Activated CD8-positive, alpha-beta memory T cell treated with anti-CD3 and anti-CD28 coated beads, Interleukin-2, amount 10 ng/mL, durations not matched to agents 7 days and 5 days (primary cell): ENCODE data around the gene FAM131C. TPM values are rescaled to one million over a fixed set of nuclear protein-coding genes. Genes with fewer than 3 reads are reported as not detected.
A peak's percentile ranks its signal among the peaks of the same experiment; 100 is the strongest.

ENCODE experiments used
- ATAC-seq: fragments of 150-1000 bp; cut with Tn5 transposase; one replicate; pipeline ENCODE4 v1.10.0; 2021; ENCODE audit warnings: moderate library complexity
- CTCF ChIA-PET: fragments of 350-600 bp; sonication (Branson Sonifier 250); formaldehyde crosslinking; loops from one replicate; lab custom pipeline; 2021; ENCODE audit warnings: antibody characterized with exemption; lab: Charles Lee
- DNase-seq: peaks from one replicate; pipeline ENCODE4 v3.0.0-alpha.2; 2020
- H3K27ac Mint-ChIP-seq: one replicate; pipeline ENCODE4 v1.8.0; 2021; ENCODE audit warnings: mild to moderate bottlenecking, mixed read lengths
- H3K27me3 Mint-ChIP-seq: one replicate; pipeline ENCODE4 v1.8.0; 2021; ENCODE audit warnings: mixed read lengths
- H3K36me3 Mint-ChIP-seq: one replicate; pipeline ENCODE4 v1.8.0; 2021; ENCODE audit warnings: mild to moderate bottlenecking, mixed read lengths
- H3K4me1 Mint-ChIP-seq: one replicate; pipeline ENCODE4 v1.8.0; 2021; ENCODE audit warnings: mixed read lengths
- H3K4me3 Mint-ChIP-seq: one replicate; pipeline ENCODE4 v1.8.0; 2021; ENCODE audit warnings: mild to moderate bottlenecking, moderate library complexity, mixed read lengths
- H3K9me3 Mint-ChIP-seq: one replicate; pipeline ENCODE4 v1.8.0; 2022; ENCODE audit warnings: low read depth, mixed read lengths
- total RNA-seq, 2 experiments: library from RNA; stranded (reverse); gene quantifications; one replicate each; pipeline ENCODE4 v1.2.3, GENCODE V29; 2021

Gene FAM131C
- total RNA-seq, 2 experiments from 2014 or later, result 0.91 to 1.8 TPM

- DNase-seq, result no peak
- Mint-ChIP-seq H3K27me3 (peaks cover 15% of the 10 kb centered on the region), H3K4me3 (no peak within 1 kb of the TSS), H3K9me3 (no peaks in the 10 kb centered on the region), H3K4me1 (no peaks in the 10 kb centered on the region), H3K27ac (no peak within 1 kb of the TSS), H3K36me3 (no peaks in the 10 kb centered on the region)
- CTCF ChIA-PET, result interaction anchor here (1.0 to 1.5 kb wide), 2 partner anchors 8 to 14 kb away, joined by 3 read pairs; no protein-coding TSS in a partner anchor
- ATAC-seq, result no peak
Observed at GRCh38 chr1:16017461-16018303, 55.8 kb downstream of the FAM131C start, which contains the start of gene HSPB7. HSPB7 (minus strand) TSS chr1:16018043; CDS start chr1:16017963, 80 bp downstream.

GRCh38 chr1:16017076-16017460 lies 56.4 kb downstream of the FAM131C start:
- DNase-seq (no peak), ATAC-seq (no peak)
- H3K27ac Mint-ChIP-seq, result no peak overlapping the region
- peaks cover 19% of the 10 kb centered on the region for H3K27me3 Mint-ChIP-seq
- no peaks in the 10 kb centered on the region for H3K9me3 Mint-ChIP-seq
- H3K36me3 Mint-ChIP-seq, result no peaks in the 10 kb centered on the region
- no peak overlapping the region for H3K4me3 Mint-ChIP-seq
- CTCF ChIA-PET, result no interaction called here
- peaks cover 2% of the 10 kb centered on the region for H3K4me1 Mint-ChIP-seq

GRCh38 chr1:16015960-16016901 lies 57.2 kb downstream of the FAM131C start:
- DNase-seq, result no peak
- peaks cover 20% of the 10 kb centered on the region for H3K27me3 Mint-ChIP-seq
- CTCF ChIA-PET, result no interaction called here
- ATAC-seq, result no peak
- no peak overlapping the region for H3K4me3 Mint-ChIP-seq
- H3K4me1 Mint-ChIP-seq, result peaks cover 2% of the 10 kb centered on the region
- no peak overlapping the region for H3K27ac Mint-ChIP-seq
- H3K36me3 Mint-ChIP-seq, result no peaks in the 10 kb centered on the region
- no peaks in the 10 kb centered on the region for H3K9me3 Mint-ChIP-seq

GRCh38 chr1:16015491-16015890 lies 58.0 kb downstream of the FAM131C start:
- H3K36me3 Mint-ChIP-seq, result no peaks in the 10 kb centered on the region
- CTCF ChIA-PET, result no interaction called here
- H3K9me3 Mint-ChIP-seq, result no peaks in the 10 kb centered on the region
- peaks cover 20% of the 10 kb centered on the region for H3K27me3 Mint-ChIP-seq
- no peak overlapping the region for H3K4me3 Mint-ChIP-seq
- DNase-seq (no peak), ATAC-seq (no peak)
- no peak overlapping the region for H3K27ac Mint-ChIP-seq
- H3K4me1 Mint-ChIP-seq, result peaks cover 2% of the 10 kb centered on the region

- CTCF ChIA-PET, result interaction anchor here (1.2 kb wide), 1 partner anchor 66 kb away, joined by 4 read pairs; no protein-coding TSS in a partner anchor
- DNase-seq, result no peak
- H3K9me3 Mint-ChIP-seq, result no peaks in the 10 kb centered on the region
- no peak overlapping the region for H3K27ac Mint-ChIP-seq
- no peaks in the 10 kb centered on the region for H3K36me3 Mint-ChIP-seq
- peaks cover 2% of the 10 kb centered on the region for H3K4me1 Mint-ChIP-seq
- no peak overlapping the region for H3K4me3 Mint-ChIP-seq
- no peak for ATAC-seq
- peaks cover 20% of the 10 kb centered on the region for H3K27me3 Mint-ChIP-seq
Observed at GRCh38 chr1:16014509-16015482, 58.7 kb downstream of the FAM131C start.

- ATAC-seq (no peak), DNase-seq (no peak)
- no peak overlapping the region for H3K4me3 Mint-ChIP-seq
- peaks cover 2% of the 10 kb centered on the region for H3K4me1 Mint-ChIP-seq
- no peak overlapping the region for H3K27ac Mint-ChIP-seq
- peaks cover 20% of the 10 kb centered on the region for H3K27me3 Mint-ChIP-seq
- no peaks in the 10 kb centered on the region for H3K9me3 Mint-ChIP-seq
- CTCF ChIA-PET, result interaction anchor here (1.1 to 1.6 kb wide), 3 partner anchors 55 to 222 kb away, joined by 3 to 4 read pairs (median 3); no protein-coding TSS in a partner anchor
- H3K36me3 Mint-ChIP-seq, result no peaks in the 10 kb centered on the region
Observed at GRCh38 chr1:16013908-16014258, 59.6 kb downstream of the FAM131C start.

GRCh38 chr1:16013220-16013907 lies 60.1 kb downstream of the FAM131C start:
- peak; percentile 49 for ATAC-seq
- no peaks in the 10 kb centered on the region for H3K36me3 Mint-ChIP-seq
- H3K27me3 Mint-ChIP-seq, result peaks cover 20% of the 10 kb centered on the region
- peak; percentile 50 for DNase-seq
- CTCF ChIA-PET, result interaction anchor here (1.1 to 1.6 kb wide), 2 partner anchors 55 to 222 kb away, joined by 3 read pairs; no protein-coding TSS in a partner anchor
- no peaks in the 10 kb centered on the region for H3K9me3 Mint-ChIP-seq
- H3K4me3 Mint-ChIP-seq, result no peak overlapping the region
- H3K27ac Mint-ChIP-seq, result no peak overlapping the region
- H3K4me1 Mint-ChIP-seq, result peaks cover 2% of the 10 kb centered on the region

GRCh38 chr1:16012590-16013219 lies 60.7 kb downstream of the FAM131C start:
- H3K4me1 Mint-ChIP-seq, result peaks cover 4% of the 10 kb centered on the region
- ATAC-seq, result peak; percentile 52
- H3K9me3 Mint-ChIP-seq, result no peaks in the 10 kb centered on the region
- CTCF ChIA-PET, result interaction anchor here (1.0 to 1.6 kb wide), 3 partner anchors 56 to 221 kb away, joined by 3 to 4 read pairs (median 3); no protein-coding TSS in a partner anchor
- H3K27ac Mint-ChIP-seq, result no peak overlapping the region
- H3K27me3 Mint-ChIP-seq, result peaks cover 20% of the 10 kb centered on the region
- no peak overlapping the region for H3K4me3 Mint-ChIP-seq
- no peaks in the 10 kb centered on the region for H3K36me3 Mint-ChIP-seq
- DNase-seq, result peak; percentile 51

GRCh38 chr1:16011936-16012589 lies 61.4 kb downstream of the FAM131C start:
- H3K9me3 Mint-ChIP-seq, result no peaks in the 10 kb centered on the region
- no peaks in the 10 kb centered on the region for H3K36me3 Mint-ChIP-seq
- peaks cover 20% of the 10 kb centered on the region for H3K27me3 Mint-ChIP-seq
- CTCF ChIA-PET, result interaction anchor here (1.0 to 2.1 kb wide), 4 partner anchors 56 to 197 kb away, joined by 3 to 6 read pairs (median 4); no protein-coding TSS in a partner anchor
- H3K27ac Mint-ChIP-seq, result no peak overlapping the region
- peaks cover 6% of the 10 kb centered on the region for H3K4me1 Mint-ChIP-seq
- no peak for DNase-seq
- ATAC-seq, result no peak
- no peak overlapping the region for H3K4me3 Mint-ChIP-seq

GRCh38 chr1:16010837-16011236 lies 62.6 kb downstream of the FAM131C start:
- Mint-ChIP-seq H3K27ac (no peak overlapping the region), H3K36me3 (no peaks in the 10 kb centered on the region), H3K9me3 (no peaks in the 10 kb centered on the region), H3K4me1 (peaks cover 14% of the 10 kb centered on the region), H3K4me3 (no peak overlapping the region), H3K27me3 (peaks cover 20% of the 10 kb centered on the region)
- DNase-seq (no peak), ATAC-seq (no peak)
- CTCF ChIA-PET, result interaction anchor here (1.0 to 5.5 kb wide), 4 partner anchors 45 to 195 kb away, joined by 3 to 39 read pairs (median 5); no protein-coding TSS in a partner anchor

- peaks cover 20% of the 10 kb centered on the region for H3K27me3 Mint-ChIP-seq
- no peaks in the 10 kb centered on the region for H3K36me3 Mint-ChIP-seq
- H3K4me1 Mint-ChIP-seq, result peaks cover 14% of the 10 kb centered on the region
- H3K9me3 Mint-ChIP-seq, result no peaks in the 10 kb centered on the region
- H3K4me3 Mint-ChIP-seq, result no peak overlapping the region
- no peak for DNase-seq
- CTCF ChIA-PET, result interaction anchor here (0.6 to 5.5 kb wide), 11 partner anchors 9 to 218 kb away, joined by 3 to 39 read pairs (median 4); partner anchors contain the start of gene HSPB7
- H3K27ac Mint-ChIP-seq, result no peak overlapping the region
- no peak for ATAC-seq
Observed at GRCh38 chr1:16009678-16010077, 63.8 kb downstream of the FAM131C start.
